Osteocyte (in vitro differentiated cells): Measurements from ENCODE around the gene IER5. TPM values are rescaled to one million over a fixed set of nuclear protein-coding genes. Genes with fewer than 3 reads are reported as not detected.

ENCODE experiments used
- DNase-seq: peaks from one replicate; pipeline ENCODE4 v3.0.0; 2021; ENCODE audit warnings: mixed read lengths; ENCODE audit not compliant: unreplicated experiment; ENCODE audit errors: extremely low spot score
- H3K27ac Mint-ChIP-seq: one replicate; pipeline ENCODE4 v1.8.0; 2021; ENCODE audit warnings: mild to moderate bottlenecking, mixed read lengths; ENCODE audit not compliant: unreplicated experiment
- H3K27me3 Mint-ChIP-seq: one replicate; pipeline ENCODE4 v1.8.0; 2021; ENCODE audit warnings: mixed read lengths; ENCODE audit not compliant: unreplicated experiment
- H3K36me3 Mint-ChIP-seq: one replicate; pipeline ENCODE4 v1.8.0; 2021; ENCODE audit warnings: mixed read lengths; ENCODE audit not compliant: unreplicated experiment
- H3K4me1 Mint-ChIP-seq: one replicate; pipeline ENCODE4 v1.8.0; 2021; ENCODE audit warnings: mixed read lengths; ENCODE audit not compliant: unreplicated experiment
- H3K4me3 Mint-ChIP-seq: one replicate; pipeline ENCODE4 v1.8.0; 2021; ENCODE audit warnings: mild to moderate bottlenecking, moderate library complexity, mixed read lengths; ENCODE audit not compliant: unreplicated experiment
- H3K9me3 Mint-ChIP-seq: one replicate; pipeline ENCODE4 v1.8.0; 2021; ENCODE audit warnings: mixed read lengths; ENCODE audit not compliant: unreplicated experiment
- CTCF ChIP-seq: fragments of 200-600 bp; sonication (generic); IDR thresholded peaks from 2 replicates; pipeline ENCODE4 v1.5.0; 2021; ENCODE audit warnings: antibody characterized with exemption, mild to moderate bottlenecking, moderate library complexity
- total RNA-seq: library from RNA; stranded (reverse); gene quantifications from 2 replicates; pipeline ENCODE4 v1.2.1, GENCODE V29; 2021

The IER5 gene
- total RNA-seq, 1 donor from 2014 or later: 29.8 TPM

DNA sequence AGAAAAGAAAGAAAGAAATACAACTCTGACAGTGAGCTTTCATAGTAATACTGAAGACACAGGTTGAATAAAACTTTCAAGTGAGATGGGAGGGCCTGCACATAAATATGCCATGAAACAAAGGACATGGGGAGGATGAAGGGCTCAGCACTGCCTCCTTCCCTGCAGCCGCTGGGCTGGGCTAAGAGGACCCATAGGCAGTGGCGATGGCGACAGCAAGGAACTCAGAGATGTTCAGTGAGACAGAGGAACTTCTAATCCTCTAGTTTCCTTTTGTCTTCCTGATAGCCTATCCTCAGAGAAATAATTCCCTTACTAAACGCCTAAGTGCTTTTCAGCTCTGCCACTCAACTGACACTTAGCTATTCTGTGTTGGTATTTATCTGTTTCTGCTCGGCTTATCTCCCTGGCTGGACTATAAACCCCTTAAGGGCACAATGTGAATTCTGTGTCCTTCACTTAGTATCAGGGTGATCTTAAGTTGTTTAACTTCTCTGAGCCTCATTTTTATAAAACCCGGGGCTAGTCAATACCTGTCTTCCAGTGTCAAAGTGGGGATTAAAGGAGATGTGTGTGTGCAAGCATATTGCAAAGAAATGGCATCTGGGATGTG is 24.4 kb upstream of the IER5 start:
- Mint-ChIP-seq H3K4me1 (no peaks in the 10 kb centered on the region), H3K9me3 (peaks cover 4% of the 10 kb centered on the region), H3K27me3 (no peaks in the 10 kb centered on the region), H3K4me3 (no peak overlapping the region), H3K36me3 (no peaks in the 10 kb centered on the region), H3K27ac (no peak overlapping the region)
- TF ChIP-seq CTCF: no peak
- no peak for DNase-seq

- Mint-ChIP-seq H3K4me3 (no peak overlapping the region), H3K27me3 (no peaks in the 10 kb centered on the region), H3K9me3 (peaks cover 4% of the 10 kb centered on the region), H3K27ac (no peak overlapping the region), H3K36me3 (no peaks in the 10 kb centered on the region), H3K4me1 (no peaks in the 10 kb centered on the region)
- DNase-seq: no peak
- TF ChIP-seq CTCF: no peak
These were observed 23.8 kb upstream of the IER5 start for GRCh38 chr1:181064702-181065101.

- no peak for DNase-seq
- H3K4me1 Mint-ChIP-seq: peaks cover 17% of the 10 kb centered on the region
- TF ChIP-seq CTCF: no peak
- no peak overlapping the region for H3K4me3 Mint-ChIP-seq
- no peak overlapping the region for H3K27ac Mint-ChIP-seq
- H3K36me3 Mint-ChIP-seq: no peaks in the 10 kb centered on the region
- peaks cover 5% of the 10 kb centered on the region for H3K27me3 Mint-ChIP-seq
- peaks cover 5% of the 10 kb centered on the region for H3K9me3 Mint-ChIP-seq
These were observed 14.9 kb upstream of the IER5 start for GRCh38 chr1:181073638-181074037.

GRCh38 chr1:181075766-181076350 is 12.6 kb upstream of the IER5 start:
- no peak overlapping the region for H3K27ac Mint-ChIP-seq
- no peak overlapping the region for H3K4me3 Mint-ChIP-seq
- H3K4me1 Mint-ChIP-seq: peaks cover 21% of the 10 kb centered on the region
- no peaks in the 10 kb centered on the region for H3K36me3 Mint-ChIP-seq
- H3K27me3 Mint-ChIP-seq: no peaks in the 10 kb centered on the region
- TF ChIP-seq CTCF: no peak
- no peak for DNase-seq
- no peaks in the 10 kb centered on the region for H3K9me3 Mint-ChIP-seq

DNA sequence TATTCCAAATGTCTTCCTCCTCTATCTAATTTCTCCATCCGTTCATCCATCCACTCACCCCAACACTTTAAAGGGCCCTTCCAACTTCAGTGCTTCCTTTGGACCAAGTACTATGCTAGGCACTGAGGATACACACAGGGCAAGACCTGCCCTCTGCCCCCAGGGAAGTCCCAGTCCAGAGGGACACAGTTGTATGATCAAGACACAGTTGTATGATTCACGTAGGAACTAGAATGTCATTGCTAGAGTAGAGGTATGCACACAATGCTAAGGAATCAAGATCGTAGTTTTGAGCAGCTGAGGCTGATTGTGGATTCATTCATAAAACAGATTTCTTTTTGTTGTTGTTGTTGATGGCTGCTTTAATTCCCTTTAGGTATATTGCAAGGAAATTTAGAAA is 11.6 kb upstream of the IER5 start:
- H3K27ac Mint-ChIP-seq: no peak overlapping the region
- H3K36me3 Mint-ChIP-seq: no peaks in the 10 kb centered on the region
- no peak for TF ChIP-seq CTCF
- H3K27me3 Mint-ChIP-seq: no peaks in the 10 kb centered on the region
- H3K4me1 Mint-ChIP-seq: peaks cover 21% of the 10 kb centered on the region
- no peak overlapping the region for H3K4me3 Mint-ChIP-seq
- DNase-seq: no peak
- no peaks in the 10 kb centered on the region for H3K9me3 Mint-ChIP-seq
